Adipose tissue (tissue), 3 donors: ENCODE measurements around the gene PTPRH. TPM values are rescaled to one million over a fixed set of nuclear protein-coding genes. Genes with fewer than 3 reads are reported as not detected.
"Not testable (repeated sequence)": the region's sequence is repeated elsewhere in the genome, so short reads cannot be mapped to it uniquely, and the experiment has no call there.

Source experiments
- H3K27ac ChIP-seq: one replicate; pipeline ENCODE4 v1.5.1; 2013; ENCODE audit warnings: low read depth, low read length
- WGBS, 3 donors: extraction: QIAGEN DNeasy Blood & Tissue Kit; methylation state at CpG; one replicate each; pipeline ENCODE4 v1.1.7; 2013; 5-methylcytosine and 5-hydroxymethylcytosine counted together
- polyA plus RNA-seq, 3 donors: library from polyadenylated mRNA; stranded (reverse); fragments of 200-250 nt; gene quantifications; one replicate each; pipeline ENCODE4 v1.2.3, GENCODE V29; 2013
- donor health status: healthy with polysubstance abuse.
- donor health status: Bipolar disorder and iron deficiency.
- donor health status: healthy.

PTPRH gene
- polyA plus RNA-seq, 3 donors, result 3.0 to 5.5 (median 3.4) TPM

DNA sequence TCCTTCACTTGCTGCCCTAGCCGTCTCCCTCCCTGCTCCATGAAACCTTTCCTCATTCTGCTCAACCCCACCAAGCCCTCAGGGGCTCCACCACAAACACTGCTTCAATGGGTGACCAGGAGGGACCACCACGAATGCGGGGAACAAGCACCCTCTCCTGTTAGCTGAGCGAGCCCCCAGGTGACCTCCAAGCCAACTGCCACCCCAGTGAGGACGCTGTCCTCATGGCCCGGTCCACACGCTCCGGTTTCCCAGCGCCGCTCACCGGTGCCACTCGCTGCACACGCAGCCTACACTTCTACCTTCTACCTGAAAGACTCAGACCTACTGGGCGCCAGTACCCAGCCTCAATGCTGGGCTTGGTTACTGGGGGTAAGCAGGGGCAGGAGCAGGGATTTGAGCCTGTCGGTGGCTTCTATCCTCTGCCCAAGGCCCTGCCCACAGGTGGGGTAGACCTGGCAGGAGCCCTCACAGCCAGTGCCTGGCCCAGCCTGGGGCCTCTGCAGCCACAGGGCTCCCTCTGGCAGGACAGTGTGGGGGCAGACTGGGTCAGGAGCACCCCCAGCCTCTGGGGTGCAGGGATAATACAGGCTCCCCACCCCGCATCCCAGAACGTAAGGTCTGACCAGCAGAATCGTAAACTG, 20.0 kb upstream of the PTPRH start:
- WGBS, 3 donors, result 93 to 94% (median 94%) methylated on average over 18 of the region's 18 CpGs
- H3K27ac ChIP-seq, result no peak overlapping the region

DNA sequence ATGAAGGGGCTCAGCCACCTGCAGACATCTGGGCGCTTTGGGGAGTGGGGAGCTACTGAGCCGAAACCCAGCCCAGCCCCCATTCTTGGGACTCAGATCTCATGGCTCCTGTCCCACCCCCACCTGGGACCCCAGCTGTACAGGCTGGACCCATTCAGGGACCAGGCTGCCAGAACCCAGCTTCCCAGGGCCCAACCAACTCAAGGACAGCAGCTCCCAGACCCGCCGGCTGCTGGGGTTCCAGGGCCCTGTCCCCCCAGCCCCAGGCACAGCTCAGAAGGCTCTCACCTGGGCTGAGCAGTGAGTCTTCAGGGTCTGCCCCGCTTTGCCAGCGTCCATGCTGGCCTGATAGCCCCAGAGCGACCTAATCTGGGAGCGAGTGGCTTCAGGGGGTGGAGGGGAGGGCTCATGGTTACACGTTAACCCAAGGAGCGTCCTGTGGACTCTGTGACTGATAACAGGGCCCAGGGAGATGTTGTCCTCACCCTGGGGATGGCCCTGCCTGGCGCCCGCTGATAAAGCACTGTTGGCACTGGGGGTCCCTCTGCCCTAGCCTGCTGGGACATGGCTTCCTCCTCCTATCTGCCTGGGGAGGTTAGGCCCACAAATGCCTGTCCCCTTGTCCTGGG, 19.2 kb upstream of the PTPRH start, which contains the start of gene TMEM86B:
TMEM86B (minus strand) TSS at position 361 of the 629 bp plus-strand sequence; CDS start at position 339, 22 bp downstream.
- no peak within 1 kb of the TSS for H3K27ac ChIP-seq
- 55 to 91% (median 90%) methylated on average over 12 of the region's 12 CpGs for WGBS, 3 donors

DNA sequence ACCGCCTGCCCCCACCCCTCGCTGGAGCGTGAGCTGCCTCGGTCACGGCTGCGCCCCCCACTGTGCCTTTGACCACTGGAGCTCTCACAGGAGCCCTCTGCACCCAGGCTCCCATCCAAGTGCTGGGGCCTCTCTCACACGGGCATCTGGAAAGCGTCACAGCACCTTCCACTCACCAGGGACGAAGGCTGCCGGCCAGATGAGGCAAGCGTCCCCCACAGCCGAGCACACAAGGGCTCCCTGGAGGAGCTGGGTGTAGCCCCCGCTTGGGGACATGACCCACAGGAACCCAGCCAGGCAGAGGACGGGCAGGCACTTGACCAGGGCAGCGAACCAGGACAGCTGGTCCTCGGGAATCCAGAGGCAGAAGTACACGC, 18.7 kb upstream of the PTPRH start:
- 74 to 81% (median 80%) methylated on average over 17 of the region's 17 CpGs for WGBS, 3 donors

DNA sequence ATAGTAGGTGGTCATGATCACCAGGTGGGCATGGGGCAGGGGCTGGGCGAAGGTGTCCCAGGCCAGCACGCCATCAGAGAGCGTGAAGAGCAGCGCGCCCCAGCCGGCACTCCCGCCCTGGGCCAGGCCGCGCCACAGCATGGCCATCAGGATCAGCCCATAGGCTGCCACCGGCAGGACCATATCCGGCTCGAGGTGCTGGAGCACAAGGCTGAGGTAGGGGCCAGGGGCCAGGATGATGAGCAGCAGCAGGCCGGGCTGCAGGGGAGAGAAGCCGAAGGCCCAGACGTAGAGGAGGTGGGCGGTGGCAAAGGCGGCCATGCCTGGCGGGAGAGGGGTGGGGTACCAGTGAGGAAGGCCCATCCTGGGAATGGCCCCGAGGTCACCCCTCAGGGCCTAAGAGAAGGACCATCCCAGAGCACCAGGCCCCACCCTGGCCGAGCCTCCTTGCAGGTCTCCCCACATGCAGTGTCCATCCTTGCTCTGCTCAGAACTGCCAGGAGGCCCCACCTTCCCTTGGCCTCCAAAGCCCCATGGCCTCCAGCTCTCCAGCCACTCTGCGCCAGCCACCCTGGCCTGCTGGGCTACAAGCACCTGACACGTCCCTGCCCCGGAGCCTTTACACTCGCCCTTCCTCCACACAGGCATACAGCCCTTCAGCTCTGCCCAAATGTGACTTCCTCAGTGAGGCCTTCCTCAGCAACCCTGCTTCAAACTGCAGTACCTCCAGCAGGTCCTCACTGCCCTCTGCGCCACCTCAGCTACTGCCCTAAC, 18.1 kb upstream of the PTPRH start:
- H3K27ac ChIP-seq, result no peak overlapping the region
- 88 to 93% (median 90%) methylated on average over 23 to 25 of the region's 25 CpGs for WGBS, 3 donors

More for the DNA sequence above, 18.7 kb upstream of the PTPRH start:
- no peak overlapping the region for H3K27ac ChIP-seq

DNA sequence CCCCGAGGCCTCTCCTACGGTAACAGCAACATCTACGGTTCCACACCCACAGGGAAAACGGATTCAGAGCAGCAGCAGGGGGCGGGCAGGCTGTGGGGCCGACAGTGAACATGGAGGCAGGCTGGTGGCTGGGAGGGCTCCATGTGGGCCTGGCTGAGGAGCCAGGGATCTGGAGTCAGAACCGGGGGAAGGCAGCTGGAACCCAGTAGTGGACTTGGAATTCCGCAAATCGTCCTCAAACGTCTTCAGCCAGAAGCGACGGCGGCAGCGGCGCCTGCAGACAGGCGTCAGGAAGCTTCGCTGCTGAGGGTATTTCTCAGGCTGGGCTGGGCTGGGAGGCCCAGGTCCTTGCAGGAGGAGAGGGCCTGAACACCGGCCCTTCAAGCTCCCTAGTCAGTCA, 17.5 kb upstream of the PTPRH start:
- 80 to 86% (median 82%) methylated on average over 18 of the region's 18 CpGs for WGBS, 3 donors
- H3K27ac ChIP-seq, result no peak overlapping the region

DNA sequence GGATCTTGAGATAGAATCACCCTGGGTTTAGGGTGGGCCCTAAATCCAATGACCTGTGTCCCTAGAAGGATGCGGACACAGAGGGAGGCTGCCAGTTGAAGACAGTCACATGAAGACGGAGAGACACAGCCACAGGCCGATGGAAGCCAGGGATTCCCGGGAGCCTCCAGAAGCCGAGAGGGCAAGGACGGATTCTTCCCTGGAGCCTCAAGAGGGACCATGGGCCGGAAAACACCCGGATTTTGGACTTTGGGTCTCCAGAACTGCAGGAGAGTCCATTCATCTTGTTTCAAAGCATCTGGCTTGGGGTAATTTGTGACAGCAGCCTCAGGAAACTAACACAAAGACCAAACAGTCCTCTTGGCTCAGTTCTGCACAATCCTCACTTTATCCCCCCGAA, 17.0 kb upstream of the PTPRH start:
- WGBS, 3 donors, result 80 to 89% (median 88%) methylated on average over 9 of the region's 9 CpGs

DNA sequence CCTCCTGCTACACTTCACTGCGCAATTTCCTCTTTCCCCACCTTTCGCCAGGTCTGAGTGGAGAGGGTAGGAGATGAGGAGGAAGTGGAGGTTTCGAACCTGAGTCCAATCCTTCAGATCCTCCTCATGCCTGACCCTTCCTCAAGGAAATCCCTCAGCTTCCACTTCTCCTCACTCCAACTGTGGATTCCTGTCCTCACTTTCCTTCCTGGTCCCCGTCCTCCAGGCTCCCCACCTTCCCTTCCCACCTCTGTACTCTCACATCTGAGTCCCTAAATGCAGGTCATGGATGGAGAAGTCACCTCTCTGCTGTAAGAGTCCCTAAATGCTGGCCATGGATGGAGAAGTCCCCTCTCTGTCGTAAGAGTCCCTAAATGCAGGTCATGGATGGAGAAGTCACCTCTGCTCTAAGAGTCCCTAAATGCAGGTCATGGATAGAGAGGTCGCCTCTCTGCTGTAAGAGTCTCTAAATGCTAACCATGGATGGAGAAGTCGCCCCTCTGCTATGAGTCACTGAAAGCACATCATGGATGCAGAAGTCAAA, 16.2 kb upstream of the PTPRH start:
- WGBS, 3 donors, result 78 to 91% (median 81%) methylated on average over 7 of the region's 7 CpGs
- H3K27ac ChIP-seq, result no peak overlapping the region

More for the DNA sequence above, 17.0 kb upstream of the PTPRH start:
- no peak overlapping the region for H3K27ac ChIP-seq

DNA sequence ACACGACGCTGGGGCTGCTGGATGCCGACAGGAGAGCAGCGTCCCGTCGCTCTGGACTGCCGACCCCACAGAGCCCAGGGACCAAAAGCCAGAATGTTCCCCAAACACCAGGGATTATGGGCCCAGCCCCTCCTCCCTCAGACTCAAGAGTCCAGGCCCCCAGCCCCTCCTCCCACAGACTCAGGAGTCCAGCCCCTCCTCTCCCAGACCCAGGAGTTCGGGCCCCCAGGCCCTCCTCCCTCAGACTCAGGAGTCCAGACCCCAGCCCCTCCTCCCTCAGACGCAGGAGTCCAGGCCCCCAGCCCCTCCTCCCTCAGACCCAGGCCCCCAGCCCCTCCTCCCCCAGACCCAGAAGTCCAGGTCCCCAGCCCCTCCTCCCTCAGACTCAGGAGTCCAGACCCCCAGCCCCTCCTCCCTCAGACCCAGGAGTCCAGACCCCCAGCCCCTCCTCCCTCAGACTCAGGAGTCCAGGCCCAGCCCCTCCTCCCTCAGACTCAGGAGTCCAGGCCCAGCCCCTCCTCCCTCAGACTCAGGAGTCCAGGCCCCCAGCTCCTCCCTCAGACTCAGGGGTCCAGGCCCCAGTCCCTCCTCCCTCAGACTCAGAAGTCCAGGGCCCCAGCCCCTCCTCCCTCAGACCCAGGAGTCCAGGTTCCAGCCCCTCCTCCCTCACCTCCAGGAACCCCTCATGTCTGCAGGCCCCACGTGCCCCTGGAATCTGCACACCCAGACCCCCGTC, 15.5 kb upstream of the PTPRH start:
- WGBS, 3 donors, result 55 to 70% (median 56%) methylated on average over 11 of the region's 11 CpGs
- H3K27ac ChIP-seq, result not testable (repeated sequence)

DNA sequence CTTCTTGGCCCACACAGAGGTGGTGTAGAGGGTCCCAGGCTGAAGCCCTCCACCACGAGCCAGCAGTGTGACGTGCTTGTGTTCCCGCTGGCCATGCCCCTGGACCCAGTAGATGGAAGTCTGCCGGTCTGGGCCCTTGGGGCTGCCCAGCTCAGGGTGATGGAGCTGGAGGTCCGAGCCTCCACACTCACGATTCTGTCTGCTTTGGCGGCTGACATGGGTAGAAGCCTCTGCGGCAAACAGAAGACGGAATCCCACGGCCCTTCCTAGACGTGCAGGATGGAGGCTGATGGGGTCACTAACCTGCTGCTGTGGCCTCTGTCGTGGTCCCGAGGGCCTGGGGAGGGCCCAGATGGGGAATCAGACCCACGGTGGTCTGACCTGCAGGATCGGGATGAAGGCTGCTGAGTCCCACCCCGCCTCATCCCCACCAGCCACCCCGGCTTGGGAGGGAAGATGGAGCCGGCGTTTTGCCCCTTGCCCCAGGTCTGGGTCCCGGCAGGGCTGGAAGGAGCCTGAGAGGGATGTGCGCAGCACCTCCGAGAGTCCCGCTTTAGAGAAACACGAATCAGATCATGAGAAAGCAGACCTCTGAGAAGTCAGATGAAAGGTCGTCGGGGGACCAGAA, 14.9 kb upstream of the PTPRH start:
- WGBS, 3 donors, result 77 to 79% (median 79%) methylated on average over 26 of the region's 26 CpGs
- no peak overlapping the region for H3K27ac ChIP-seq

DNA sequence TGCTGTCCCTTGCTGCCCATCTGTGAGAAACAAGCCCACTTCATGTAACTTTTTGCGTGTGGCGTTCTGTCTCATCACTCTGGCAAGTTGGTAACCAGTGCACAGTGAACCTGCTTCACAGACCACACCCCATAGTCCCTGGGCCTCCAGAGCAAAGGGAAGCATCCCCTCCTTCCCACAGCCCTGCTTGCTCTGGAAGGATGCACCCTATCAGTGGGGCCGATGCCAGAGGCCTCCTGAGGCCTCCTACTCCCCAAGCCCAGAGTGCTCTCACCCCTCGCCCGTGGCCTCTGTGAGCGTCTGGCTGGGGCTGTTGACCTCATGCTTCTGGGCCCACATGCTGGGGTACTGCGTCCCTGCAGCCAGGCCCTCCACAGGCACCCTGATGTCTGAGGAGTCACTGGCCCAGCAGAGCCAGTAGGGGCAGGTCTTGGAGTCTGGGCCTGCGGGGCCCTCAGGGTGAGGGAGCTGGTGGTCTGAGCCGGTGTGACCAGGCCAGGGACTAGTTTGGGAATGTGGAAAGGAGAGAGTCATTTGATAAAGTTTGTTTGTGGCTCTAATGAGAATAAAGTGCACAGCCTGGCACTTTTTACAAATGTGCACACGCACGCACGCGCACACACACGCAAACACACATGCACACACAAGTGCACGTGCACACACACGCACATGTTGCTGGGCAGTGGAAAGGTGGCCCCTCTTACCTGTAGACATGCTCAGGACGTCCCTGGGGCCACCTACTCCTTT, 14.2 kb upstream of the PTPRH start:
- no peak overlapping the region for H3K27ac ChIP-seq
- WGBS, 3 donors, result 80 to 86% (median 85%) methylated on average over 17 of the region's 17 CpGs

DNA sequence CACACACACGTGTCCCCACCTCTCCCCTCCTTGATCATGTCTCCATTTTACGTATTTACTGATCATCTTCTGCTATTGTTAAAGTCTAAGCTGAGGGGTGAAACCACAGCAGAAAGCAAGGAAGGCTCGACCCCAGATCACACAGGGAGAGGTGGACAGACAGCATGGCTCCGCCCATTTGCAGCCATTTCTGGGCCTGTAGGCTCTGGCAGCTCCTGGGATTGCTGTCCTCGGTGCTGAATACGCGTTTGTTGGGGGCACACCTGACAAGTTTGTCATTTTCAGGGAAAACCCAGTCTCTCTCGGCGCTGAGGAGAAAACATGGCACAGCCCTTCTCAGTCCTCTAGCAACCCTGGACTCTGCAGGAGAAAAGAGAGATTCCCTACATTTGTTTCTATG, 11.2 kb upstream of the PTPRH start:
- 77 to 85% (median 81%) methylated on average over 9 of the region's 9 CpGs for WGBS, 3 donors

DNA sequence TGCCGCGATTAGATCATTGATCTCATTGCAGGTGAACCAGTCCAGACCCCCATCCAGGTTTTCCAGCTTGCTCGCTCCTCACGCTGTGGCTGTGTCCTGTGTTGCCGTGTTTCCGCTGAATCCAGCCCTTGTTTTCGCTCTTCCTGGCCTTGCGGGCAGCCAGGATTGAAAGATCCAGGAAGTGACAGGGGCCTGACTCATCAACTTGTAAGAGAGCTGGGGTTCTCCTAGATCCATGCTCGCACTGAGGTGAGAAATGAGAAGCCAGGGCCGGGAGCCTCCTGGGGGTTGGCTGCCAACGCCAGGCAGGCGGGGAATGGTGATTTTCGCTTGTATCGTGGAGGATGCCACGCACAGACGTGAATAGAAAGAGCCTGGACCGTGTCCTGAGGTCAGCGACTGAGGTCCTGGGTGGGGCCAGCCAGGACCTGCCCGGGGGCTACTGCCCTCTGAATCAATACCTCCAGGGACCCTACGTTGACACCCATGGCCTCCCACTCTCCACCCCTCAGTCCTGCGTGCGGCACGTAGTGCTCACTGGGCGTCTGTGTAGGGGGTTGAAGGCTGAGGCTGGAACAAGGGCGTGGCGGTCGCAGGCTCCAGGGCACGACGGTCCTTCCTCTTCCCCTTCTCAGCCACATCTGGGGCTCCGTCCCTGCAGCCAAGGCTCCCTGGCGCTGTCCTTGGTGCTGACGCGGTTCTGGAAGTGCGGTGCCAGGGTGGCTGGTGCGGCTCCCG, 7.3 kb upstream of the PTPRH start:
- WGBS, 3 donors, result 3 to 4% (median 3%) methylated on average over 36 of the region's 36 CpGs
- no peak overlapping the region for H3K27ac ChIP-seq

More for the DNA sequence above, 11.2 kb upstream of the PTPRH start:
- no peak overlapping the region for H3K27ac ChIP-seq

DNA sequence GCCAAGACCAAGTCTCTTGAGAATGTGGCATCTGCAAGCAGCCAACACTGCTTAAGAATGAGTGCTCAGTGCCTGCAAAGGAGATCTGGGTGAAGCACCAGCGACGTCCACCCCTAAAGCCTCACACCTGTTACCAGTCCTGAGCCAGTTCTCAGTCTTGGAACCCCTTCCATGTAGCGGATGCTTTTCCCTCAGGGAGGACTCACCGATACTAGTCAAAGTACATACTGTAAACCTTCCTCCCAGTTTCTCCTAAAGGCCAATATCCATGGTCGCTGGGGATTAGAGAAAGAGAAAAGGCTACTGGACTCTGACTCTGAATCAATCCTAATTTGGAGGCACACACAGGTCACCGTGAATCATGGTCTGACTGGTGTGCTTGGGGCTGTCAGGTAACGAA, 4.2 kb upstream of the PTPRH start:
- 79 to 82% (median 82%) methylated on average over 7 of the region's 7 CpGs for WGBS, 3 donors
- H3K27ac ChIP-seq, result no peak overlapping the region

DNA sequence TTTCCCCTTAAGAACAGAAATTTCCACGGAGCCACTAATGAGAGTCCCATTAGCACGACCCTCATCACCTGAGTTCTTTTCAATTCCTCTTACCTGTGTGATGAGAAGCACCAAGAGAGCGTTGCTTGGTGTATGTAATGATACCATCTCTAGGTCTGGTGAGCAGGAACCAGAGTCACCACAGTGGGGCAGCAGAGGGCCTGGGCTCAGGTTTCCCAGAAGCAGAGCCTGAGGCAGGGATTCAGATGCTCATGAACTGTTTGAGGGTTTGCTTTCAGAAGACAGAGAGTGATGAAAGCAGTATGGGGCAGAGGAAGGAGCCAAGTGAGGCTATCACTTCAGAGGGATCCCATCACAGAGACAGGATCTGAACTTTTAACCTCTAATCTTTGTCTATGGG, 3.1 kb upstream of the PTPRH start:
- WGBS, 3 donors, result 77 to 95% (median 82%) methylated on average over 3 of the region's 3 CpGs
- no peak overlapping the region for H3K27ac ChIP-seq

DNA sequence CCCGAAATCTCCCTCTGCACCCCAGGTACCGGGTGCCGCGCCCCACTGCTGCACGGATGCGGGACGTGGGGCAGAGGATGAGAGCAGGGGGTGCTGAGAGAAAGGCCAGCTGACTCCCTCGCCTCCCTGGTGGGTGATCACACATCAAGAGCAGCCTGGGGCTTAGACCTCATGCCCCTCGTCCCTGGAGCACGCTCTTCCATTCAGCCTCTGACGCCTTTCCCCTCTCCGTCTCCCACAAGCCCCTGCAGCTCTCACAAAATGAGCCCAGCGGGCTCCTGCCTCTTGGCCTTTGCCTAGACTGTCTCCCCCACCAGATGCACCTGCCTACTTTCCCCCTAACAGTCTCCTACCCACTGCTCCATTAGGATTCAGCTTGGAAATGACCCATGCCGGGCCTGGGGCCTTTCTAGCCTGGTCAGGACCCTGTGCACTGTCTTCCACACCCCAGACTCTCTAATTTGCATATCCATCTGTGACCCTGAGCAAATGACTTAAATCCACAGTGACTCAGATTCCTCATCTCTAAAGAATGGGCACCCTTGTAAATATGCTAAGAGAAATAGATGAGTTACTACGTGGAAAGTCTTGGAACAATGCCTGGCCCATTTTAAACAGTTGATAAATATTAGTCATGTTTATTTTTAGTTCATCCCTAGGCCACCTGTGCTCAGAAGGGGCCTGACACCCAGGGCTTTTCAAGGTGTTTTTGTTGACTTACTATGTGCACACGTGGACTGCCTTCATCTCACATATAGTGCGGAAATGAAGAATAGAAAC, 582 bp upstream of the PTPRH start:
- WGBS, 3 donors, result 63 to 70% (median 66%) methylated on average over 17 of the region's 17 CpGs
- H3K27ac ChIP-seq, result no peak overlapping the region
